Measurements from ENCODE around the gene CLDN17.

CLDN17 gene

DNA sequence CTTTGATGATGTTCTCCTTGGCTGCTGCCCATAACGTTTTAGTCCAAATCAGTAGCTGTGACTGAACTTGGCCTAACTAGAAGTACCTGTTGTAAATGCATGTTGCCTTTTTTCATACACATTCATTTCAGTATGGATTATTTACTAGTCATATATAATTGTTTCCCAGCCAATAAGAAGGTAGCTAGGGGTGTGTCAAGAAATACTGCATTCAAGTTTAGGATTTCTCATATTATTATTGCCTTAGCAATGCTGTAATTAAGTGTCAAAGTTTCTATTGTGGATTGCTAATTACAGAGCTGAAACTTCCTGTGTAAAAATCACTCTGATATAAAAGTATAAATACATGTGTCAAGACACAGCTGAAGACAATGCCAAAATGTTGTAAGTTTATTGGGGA lies at the start of gene CLDN17:
CLDN17 (minus strand) TSS at position 101 of the 400 bp plus-strand sequence. CDS start 188 bp downstream, outside the sequence.
- DNase-seq (ENCODE audit: low read depth), result no peak

DNA sequence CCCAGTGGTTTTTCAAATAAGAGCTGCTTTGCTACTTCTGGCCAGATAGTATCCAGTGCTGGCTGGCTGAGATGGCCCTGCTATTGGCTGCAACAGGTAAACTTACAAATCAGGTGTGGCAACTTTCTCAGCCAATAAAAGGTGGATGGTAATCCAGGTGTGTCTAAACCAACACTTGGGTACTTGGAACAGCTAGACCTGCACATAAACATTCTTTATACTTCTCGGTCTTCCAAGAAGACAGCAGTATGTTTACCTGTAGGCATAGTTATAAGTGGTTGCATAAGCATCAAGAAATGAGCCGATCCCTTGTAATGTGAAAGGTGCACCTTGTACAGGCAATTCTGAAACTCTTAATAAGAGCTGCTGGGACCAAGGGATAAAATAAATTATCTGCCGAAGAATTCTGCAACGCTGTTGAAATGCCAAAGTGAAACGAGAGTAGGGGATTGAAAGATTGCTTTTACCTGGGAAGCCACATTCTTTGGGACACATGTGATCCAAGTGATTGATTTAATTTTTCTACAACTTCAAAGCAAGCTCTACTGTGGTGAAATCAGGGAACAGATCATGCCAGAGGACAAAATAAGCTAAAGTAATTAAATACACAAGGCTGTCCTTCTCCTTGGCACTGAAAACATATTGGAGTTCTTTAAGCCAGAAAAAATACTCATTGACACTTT lies 49.6 kb upstream of the CLDN17 start, which contains the start of gene CLDN8:
CLDN8 (minus strand) TSS at position 57 of the 683 bp plus-strand sequence. CDS start 172 bp downstream, outside the sequence.
- DNase-seq (ENCODE audit: low read depth), result no peak

DNA sequence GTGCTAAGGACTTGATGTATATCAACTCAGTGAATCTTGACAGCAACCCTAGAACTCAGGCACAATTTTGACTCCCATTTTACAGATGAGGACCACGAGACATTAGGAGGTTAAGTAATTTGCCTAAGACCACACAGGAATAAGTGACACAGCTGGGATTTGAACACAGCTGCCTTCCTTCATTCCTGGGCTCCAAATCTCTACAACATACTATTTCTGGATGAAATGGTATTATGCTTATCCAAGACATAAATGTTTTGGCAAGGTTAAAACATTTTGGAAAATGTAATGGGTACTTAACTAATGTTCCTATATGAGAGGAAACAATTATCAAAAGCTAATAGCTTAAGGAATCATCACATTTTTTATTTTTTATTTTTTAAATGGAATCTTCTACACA lies 44.5 kb upstream of the CLDN17 start:
- DNase-seq (ENCODE audit: low read depth), result no peak

DNA sequence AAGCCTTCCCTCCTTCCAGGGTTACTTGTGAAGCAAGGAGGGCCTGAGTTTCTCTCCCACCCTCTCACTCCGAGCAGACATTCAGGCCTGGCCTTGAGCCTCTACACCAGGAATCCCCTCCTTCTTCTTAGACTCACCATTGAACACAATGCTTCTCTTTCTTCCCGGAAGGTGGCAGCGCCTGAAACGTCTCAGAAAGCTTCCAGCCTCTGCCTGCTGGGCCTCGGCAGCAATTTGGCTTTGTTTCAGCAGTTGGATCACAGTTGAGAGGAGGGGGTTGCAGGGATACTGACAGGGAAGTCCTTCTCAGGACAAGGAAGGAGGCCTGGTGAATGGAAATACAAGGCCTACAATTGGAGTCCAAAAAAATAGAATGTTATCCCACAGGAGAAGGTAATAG lies 43.0 kb upstream of the CLDN17 start:
- DNase-seq (ENCODE audit: low read depth), result no peak

- no peak for DNase-seq (ENCODE audit: low read depth)
These were observed 40.6 kb upstream of the CLDN17 start for GRCh38 chr21:30207252-30207579.

GRCh38 chr21:30206551-30207251 lies 40.1 kb upstream of the CLDN17 start:
- no peak for DNase-seq (ENCODE audit: low read depth)

GRCh38 chr21:30200000-30200399 lies 33.4 kb upstream of the CLDN17 start:
- DNase-seq (ENCODE audit: low read depth), result no peak

GRCh38 chr21:30194701-30195299 lies 28.2 kb upstream of the CLDN17 start:
- DNase-seq (ENCODE audit: low read depth), result no peak

DNA sequence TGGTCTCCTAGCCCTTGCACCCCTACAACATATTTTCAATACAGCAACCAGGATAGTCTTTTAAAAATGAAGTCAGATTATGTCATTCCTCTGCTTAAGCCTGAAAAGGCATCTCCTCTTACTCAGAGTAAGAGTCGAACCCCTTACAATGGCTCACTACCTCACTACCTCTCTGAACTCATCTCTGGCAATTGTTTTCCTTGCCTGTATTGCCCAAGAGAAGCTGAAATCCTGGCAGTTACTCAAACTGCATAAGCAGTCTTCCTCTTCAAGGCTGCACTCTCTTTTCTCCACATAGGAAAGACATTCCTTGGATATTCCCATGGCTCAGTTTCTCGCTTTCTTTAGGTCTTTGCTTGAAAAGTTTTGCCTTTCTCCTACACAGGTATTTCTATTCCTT lies 26.6 kb upstream of the CLDN17 start:
- DNase-seq (ENCODE audit: low read depth), result no peak

DNA sequence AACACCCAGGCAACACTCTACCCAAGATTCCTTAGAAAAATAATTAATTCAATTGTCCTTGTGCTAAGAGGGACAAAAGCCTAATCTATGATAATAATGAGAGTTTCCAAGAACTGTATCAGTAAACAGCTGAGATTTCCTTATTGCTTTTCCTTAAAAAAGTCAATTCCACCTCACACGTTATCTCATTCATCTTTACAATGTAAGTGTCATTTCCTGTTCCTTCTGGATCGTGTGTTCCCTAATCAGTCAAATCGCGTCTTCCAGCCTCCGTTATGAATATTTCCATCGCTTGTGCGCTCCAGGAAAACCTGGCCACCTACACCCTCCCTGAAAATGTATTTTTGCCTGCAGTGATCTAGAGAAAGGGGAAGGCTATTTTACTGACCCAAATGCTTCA lies 23.9 kb upstream of the CLDN17 start:
- no peak for DNase-seq (ENCODE audit: low read depth)

- no peak for DNase-seq (ENCODE audit: low read depth)
These were observed 23.2 kb upstream of the CLDN17 start for GRCh38 chr21:30189773-30190172.

DNA sequence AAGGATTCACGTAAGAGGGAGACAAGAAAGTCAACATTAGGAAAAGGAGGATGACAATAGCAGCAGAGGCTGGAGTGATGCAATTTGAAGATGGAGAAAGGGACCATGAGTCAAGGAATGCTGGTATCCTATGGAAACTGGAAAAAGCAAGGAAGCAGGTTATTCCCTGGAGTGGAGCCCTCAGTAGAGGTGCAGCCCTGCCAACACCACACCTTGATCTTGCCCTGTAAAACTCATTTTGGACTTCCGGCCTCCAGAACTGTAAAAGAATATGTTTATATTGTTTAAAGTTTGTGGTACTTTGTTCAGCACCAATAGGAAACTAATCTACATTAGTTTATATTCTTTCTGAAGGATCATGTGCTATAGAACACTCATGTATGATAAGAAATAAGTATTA lies 19.6 kb upstream of the CLDN17 start:
- DNase-seq (ENCODE audit: low read depth), result no peak

- no peak for DNase-seq (ENCODE audit: low read depth)
These were observed 1.5 kb upstream of the CLDN17 start for GRCh38 chr21:30168086-30168485.

DNA sequence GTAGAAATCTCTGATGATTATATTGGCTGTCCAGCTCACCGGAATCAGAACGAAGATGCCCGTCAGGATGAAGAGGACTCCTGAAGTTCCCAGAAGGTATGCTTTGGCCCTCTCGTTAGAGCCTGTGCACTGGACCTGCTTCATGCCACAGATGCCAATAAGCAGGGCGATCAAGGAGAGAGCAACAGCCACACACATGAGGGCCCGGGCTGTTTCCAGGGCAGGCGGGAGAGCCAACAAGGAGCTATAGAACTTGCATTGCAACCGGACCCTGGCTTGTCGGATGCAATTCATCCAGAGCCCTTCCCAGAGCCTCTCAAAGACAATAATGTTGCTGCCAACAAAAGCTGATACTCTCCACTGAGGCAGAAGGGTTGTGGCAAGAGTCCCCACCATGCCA lies 434 bp downstream of the CLDN17 start:
- no peak for DNase-seq (ENCODE audit: low read depth)

- no peak for DNase-seq (ENCODE audit: low read depth)
These were observed 1.8 kb downstream of the CLDN17 start for GRCh38 chr21:30164796-30165195.

DNA sequence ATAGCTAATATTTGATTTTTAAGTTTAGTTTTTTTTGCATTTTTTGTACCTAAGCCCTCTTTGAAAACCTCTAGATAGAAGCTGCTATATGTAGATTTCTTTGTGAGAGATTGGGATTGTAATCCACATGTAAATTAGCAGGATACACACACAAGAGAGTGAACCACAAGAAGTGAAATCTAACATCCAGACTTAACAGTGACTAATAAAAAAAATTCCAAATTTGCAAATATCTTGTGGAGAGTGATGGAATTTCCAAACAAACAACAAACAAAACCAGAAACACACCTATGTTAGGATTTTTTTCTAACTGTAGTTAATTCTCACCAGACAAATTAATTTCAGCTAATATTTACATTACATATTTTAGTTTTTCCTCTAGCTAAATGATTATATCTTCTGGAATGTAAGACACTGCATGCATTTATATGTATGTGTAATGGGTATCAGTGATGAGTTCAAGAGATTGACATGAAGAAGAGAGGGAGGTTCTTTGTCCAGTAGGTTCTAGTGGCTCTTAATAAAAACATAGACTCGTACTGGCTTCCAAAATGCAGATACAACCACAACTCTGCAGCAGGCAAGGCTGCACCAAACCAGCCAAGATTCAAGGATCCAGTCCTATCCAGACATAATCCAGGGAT lies 12.8 kb downstream of the CLDN17 start:
- DNase-seq (ENCODE audit: low read depth), result no peak

- no peak for DNase-seq (ENCODE audit: low read depth)
These were observed 13.8 kb downstream of the CLDN17 start for GRCh38 chr21:30152792-30153191.

- DNase-seq (ENCODE audit: low read depth), result no peak
These were observed 17.7 kb downstream of the CLDN17 start for GRCh38 chr21:30148906-30149305.

- no peak for DNase-seq (ENCODE audit: low read depth)
These were observed 19.9 kb downstream of the CLDN17 start for GRCh38 chr21:30146558-30147282.

GRCh38 chr21:30138483-30138882 lies 28.1 kb downstream of the CLDN17 start:
- DNase-seq (ENCODE audit: low read depth), result no peak

- no peak for DNase-seq (ENCODE audit: low read depth)
These were observed 37.4 kb downstream of the CLDN17 start for GRCh38 chr21:30129246-30129645.

GRCh38 chr21:30126576-30126975 lies 40.0 kb downstream of the CLDN17 start:
- peak; percentile 1 for DNase-seq (ENCODE audit: low read depth)

Data from stromal cell of bone marrow (primary cell).